NCI-H1694 treated with DMSO at 0.1 percent for 48 hours (cell line): ENCODE measurements around the gene AIG1.
"Not testable (repeated sequence)": the region's sequence is repeated elsewhere in the genome, so short reads cannot be mapped to it uniquely, and the experiment has no call there.

Experiments used
- DNase-seq: peaks from one replicate; lab custom pipeline; 2025; lab: John Stamatoyannopoulos, UW

AIG1 gene

GRCh38 chr6:143165315-143165855 is 104.7 kb downstream of the AIG1 start:
- DNase-seq = no peak

- no peak for DNase-seq
Observed at GRCh38 chr6:143166247-143166695, 105.6 kb downstream of the AIG1 start.

- DNase-seq = no peak
Observed at GRCh38 chr6:143167224-143167623, 106.5 kb downstream of the AIG1 start.

- DNase-seq = not testable (repeated sequence)
Observed at GRCh38 chr6:143168396-143168816, 107.7 kb downstream of the AIG1 start.

GRCh38 chr6:143169440-143169839 is 108.8 kb downstream of the AIG1 start:
- DNase-seq = no peak

- DNase-seq = no peak
Observed at GRCh38 chr6:143174516-143174915, 113.8 kb downstream of the AIG1 start.

GRCh38 chr6:143174951-143175350 is 114.3 kb downstream of the AIG1 start:
- DNase-seq = no peak

GRCh38 chr6:143176090-143177021 is 115.7 kb downstream of the AIG1 start:
- DNase-seq = no peak

- no peak for DNase-seq
Observed at GRCh38 chr6:143177706-143178105, 117.0 kb downstream of the AIG1 start.

GRCh38 chr6:143179096-143179495 is 118.4 kb downstream of the AIG1 start:
- no peak for DNase-seq

GRCh38 chr6:143179901-143180612 is 119.4 kb downstream of the AIG1 start:
- no peak for DNase-seq

GRCh38 chr6:143180826-143181225 is 120.1 kb downstream of the AIG1 start:
- no peak for DNase-seq

- no peak for DNase-seq
Observed at GRCh38 chr6:143183666-143184065, 123.0 kb downstream of the AIG1 start.

GRCh38 chr6:143185288-143185687 is 124.6 kb downstream of the AIG1 start:
- DNase-seq = no peak

GRCh38 chr6:143187238-143187923 is 126.7 kb downstream of the AIG1 start:
- DNase-seq = no peak

GRCh38 chr6:143188292-143188691 is 127.6 kb downstream of the AIG1 start:
- DNase-seq = no peak

GRCh38 chr6:143191361-143191760 is 130.7 kb downstream of the AIG1 start:
- DNase-seq = no peak

- no peak for DNase-seq
Observed at GRCh38 chr6:143192766-143193165, 132.1 kb downstream of the AIG1 start.

GRCh38 chr6:143193571-143194094 is 132.9 kb downstream of the AIG1 start:
- no peak for DNase-seq

- no peak for DNase-seq
Observed at GRCh38 chr6:143194095-143194589, 133.5 kb downstream of the AIG1 start.

GRCh38 chr6:143195349-143195845 is 134.7 kb downstream of the AIG1 start:
- DNase-seq = no peak
